ENCODE data around the gene MPPED1. TPM values are rescaled to one million over a fixed set of nuclear protein-coding genes. Genes with fewer than 3 reads are reported as not detected.

Gene MPPED1
- total RNA-seq, 1 experiment from 2014 or later: 0.28 TPM

DNA sequence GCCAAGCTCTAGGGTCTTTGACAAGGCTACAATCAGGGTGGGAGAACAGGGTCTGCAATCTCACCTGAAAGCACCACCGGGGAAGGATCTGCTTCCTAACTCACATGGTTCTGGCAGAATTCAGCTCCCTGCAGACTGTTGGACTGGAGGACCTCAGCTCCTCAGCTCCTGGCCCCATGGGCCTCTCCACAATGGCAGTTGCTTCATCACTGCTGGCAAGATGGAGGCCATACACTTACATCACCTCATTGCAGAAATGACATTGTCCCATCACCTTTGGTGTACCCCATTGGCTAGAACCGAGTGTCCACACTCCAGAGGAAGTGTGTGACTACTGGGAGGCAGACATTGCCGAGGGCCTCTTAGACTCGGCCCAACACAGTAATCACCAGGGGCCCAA is 20.9 kb upstream of the MPPED1 start:
- Histone ChIP-seq H4K5ac (ENCODE audit: insufficient read length, low read depth, low read length) (no peak overlapping the region), H4K91ac (ENCODE audit: insufficient read length, low read depth, low read length) (no peak overlapping the region), H3K79me1 (ENCODE audit: insufficient read depth, low read depth, low read length, poor library complexity, severe bottlenecking) (no peaks in the 10 kb centered on the region), H3K27me3 (ENCODE audit: insufficient read depth, low read length) (no peaks in the 10 kb centered on the region), H3K56ac (ENCODE audit: insufficient read length, low read depth, low read length) (no peak overlapping the region), H2BK5ac (ENCODE audit: insufficient read length, low read length) (no peak overlapping the region), H3K4ac (ENCODE audit: low read depth, low read length) (no peak overlapping the region), H2BK20ac (ENCODE audit: low read depth, low read length, poor library complexity, severe bottlenecking) (no peak overlapping the region), H3K18ac (ENCODE audit: insufficient read length, low read depth, low read length) (no peak overlapping the region), H3K4me1 (ENCODE audit: insufficient read depth, low read length) (no peaks in the 10 kb centered on the region), H4K8ac (replicated peaks; ENCODE audit: insufficient read length, low read depth, low read length) (no peak overlapping the region), H3K14ac (ENCODE audit: insufficient read depth, low read length) (no peak overlapping the region), H3K23me2 (ENCODE audit: insufficient read length, low read depth, low read length, poor library complexity, severe bottlenecking) (no peaks in the 10 kb centered on the region), H2AFZ (ENCODE audit: low read length) (no peak overlapping the region), H3K4me2 (ENCODE audit: insufficient read depth, insufficient read length, low read length) (no peak overlapping the region), H2BK12ac (ENCODE audit: insufficient read length, low read depth, low read length) (no peak overlapping the region), H3K9me3 (ENCODE audit: control insufficient read depth, low read depth, low read length) (no peaks in the 10 kb centered on the region), H3K9ac (ENCODE audit: extremely low read depth, insufficient read length, low read length) (no peak overlapping the region), H3K79me2 (ENCODE audit: insufficient read depth, low read length) (no peaks in the 10 kb centered on the region), H2BK15ac (ENCODE audit: low read depth, low read length) (no peak overlapping the region), H3T11ph (ENCODE audit: low read length) (no peak overlapping the region), H3K27ac (ENCODE audit: insufficient read length, low read depth, low read length) (no peak overlapping the region), H4K20me1 (ENCODE audit: control insufficient read depth, insufficient read depth, insufficient read length) (no peaks in the 10 kb centered on the region), H2AK5ac (ENCODE audit: insufficient read length, low read length) (no peak overlapping the region), H3K23ac (ENCODE audit: insufficient read length, low read depth, low read length) (no peak overlapping the region), H2BK120ac (ENCODE audit: low read depth, low read length, poor library complexity, severe bottlenecking) (no peak overlapping the region)
- no peak for DNase-seq
- H3K27ac Mint-ChIP-seq: no peak overlapping the region
- H3K4me1 Mint-ChIP-seq: peaks cover 15 to 32% of the 10 kb centered on the region in 2 experiments
- no peak for TF ChIP-seq CTCF (conservative IDR thresholded peaks at IDR 0.05)
- H3K27me3 Mint-ChIP-seq (ENCODE audit: low read depth): peaks cover 28% of the 10 kb centered on the region
- H3K9me3 Mint-ChIP-seq: peaks cover 0 to 6% of the 10 kb centered on the region in 2 experiments; a peak in 2 of 5 replicates
- no CpG with 5 or more reads among the region's 4 CpGs for WGBS (ENCODE audit: extremely low coverage, insufficient read length, low lambda C conversion rate)
- no peak overlapping the region for H3K4me3 Mint-ChIP-seq
- peaks cover 0 to 4% (median 0%) of the 10 kb centered on the region in 3 experiments; a peak in 1 of 7 replicates for H3K36me3 Mint-ChIP-seq (ENCODE audit: insufficient read depth in 1 of 3, low read depth in 3 of 3)

Data from H9 (cell line).